ENCODE results near the gene MRC1. TPM values are rescaled to one million over a fixed set of nuclear protein-coding genes. Genes with fewer than 3 reads are reported as not detected.

MRC1 gene
- total and polyA plus RNA-seq, 2 of the 13 experiments (the other 11 are each of a cell fraction or from before 2014, with no cell fraction given) = not detected

- TF ChIP-seq RERE (CRISPR knock-in tag; IDR thresholded peaks at IDR 0.05; ENCODE audit: low read depth) (peak; percentile 72; the same call in 1 of the 2 replicates), NR2F2 (IDR thresholded peaks at IDR 0.05; ENCODE audit: borderline replicate concordance, low read depth) (peak; percentile 87), EP300 (IDR thresholded peaks at IDR 0.05; ENCODE audit: low read depth in 2 of 2, low read length in 2 of 2) (0 out of 4 replicates have a peak, but pooled peaks of 1 of the 2 experiments have one; percentile 6), EP300 (CRISPR knock-in tag; IDR thresholded peaks at IDR 0.05; ENCODE audit: borderline replicate concordance) (no peak), SP1 (IDR thresholded peaks at IDR 0.05) (no peak), SP1 (CRISPR knock-in tag; IDR thresholded peaks at IDR 0.05) (no peak), TBX3 (IDR thresholded peaks at IDR 0.05; ENCODE audit: borderline replicate concordance) (peak; percentile 85; the same call in 1 of the 2 replicates), KAT7 (CRISPR knock-in tag; IDR thresholded peaks at IDR 0.05; ENCODE audit: borderline replicate concordance) (no peak), HNRNPK (IDR thresholded peaks at IDR 0.05; ENCODE audit: low read depth, low read length, poor library complexity, severe bottlenecking) (no peak), JUNB (CRISPR knock-in tag; IDR thresholded peaks at IDR 0.05; ENCODE audit: borderline replicate concordance) (no peak), HDAC1 (CRISPR knock-in tag; IDR thresholded peaks at IDR 0.05) (no peak), LCORL (IDR thresholded peaks at IDR 0.05) (no peak), LCORL (CRISPR knock-in tag; IDR thresholded peaks at IDR 0.05) (no peak), SNAPC4 (CRISPR knock-in tag; IDR thresholded peaks at IDR 0.05) (no peak), ZNF589 (CRISPR knock-in tag; conservative IDR thresholded peaks at IDR 0.05) (no peak), ZNF746 (CRISPR knock-in tag; IDR thresholded peaks at IDR 0.05) (no peak), PITX1 (CRISPR knock-in tag; IDR thresholded peaks at IDR 0.05) (0 out of 2 replicates have a peak, but pooled peaks have one; percentile 34), NAIF1 (CRISPR knock-in tag; IDR thresholded peaks at IDR 0.05; ENCODE audit: borderline replicate concordance) (no peak), NFIC (IDR thresholded peaks at IDR 0.05; ENCODE audit: low read length) (no peak)
Observed at GRCh38 chr10:17793823-17794644, 15.1 kb upstream of the MRC1 start (continued).

Data from HepG2 (cell line).